Osteocyte (in vitro differentiated cells): ENCODE data around the gene AP2A2. TPM values are rescaled to one million over a fixed set of nuclear protein-coding genes. Genes with fewer than 3 reads are reported as not detected.

Experiments used
- DNase-seq: peaks from one replicate; pipeline ENCODE4 v3.0.0; 2021; ENCODE audit warnings: mixed read lengths; ENCODE audit not compliant: unreplicated experiment; ENCODE audit errors: extremely low spot score
- H3K27ac Mint-ChIP-seq: one replicate; pipeline ENCODE4 v1.8.0; 2021; ENCODE audit warnings: mild to moderate bottlenecking, mixed read lengths; ENCODE audit not compliant: unreplicated experiment
- H3K27me3 Mint-ChIP-seq: one replicate; pipeline ENCODE4 v1.8.0; 2021; ENCODE audit warnings: mixed read lengths; ENCODE audit not compliant: unreplicated experiment
- H3K36me3 Mint-ChIP-seq: one replicate; pipeline ENCODE4 v1.8.0; 2021; ENCODE audit warnings: mixed read lengths; ENCODE audit not compliant: unreplicated experiment
- H3K4me1 Mint-ChIP-seq: one replicate; pipeline ENCODE4 v1.8.0; 2021; ENCODE audit warnings: mixed read lengths; ENCODE audit not compliant: unreplicated experiment
- H3K4me3 Mint-ChIP-seq: one replicate; pipeline ENCODE4 v1.8.0; 2021; ENCODE audit warnings: mild to moderate bottlenecking, moderate library complexity, mixed read lengths; ENCODE audit not compliant: unreplicated experiment
- H3K9me3 Mint-ChIP-seq: one replicate; pipeline ENCODE4 v1.8.0; 2021; ENCODE audit warnings: mixed read lengths; ENCODE audit not compliant: unreplicated experiment
- total RNA-seq: library from RNA; stranded (reverse); gene quantifications from 2 replicates; pipeline ENCODE4 v1.2.1, GENCODE V29; 2021
- TF ChIP-seq, protein P1 (sequence below): fragments of 200-600 bp; sonication (generic); IDR thresholded peaks from 2 replicates; pipeline ENCODE4 v1.5.0; 2021; ENCODE audit warnings: antibody characterized with exemption, mild to moderate bottlenecking, moderate library complexity

AP2A2 gene
- total RNA-seq, 1 donor from 2014 or later, result 102 TPM

DNA sequence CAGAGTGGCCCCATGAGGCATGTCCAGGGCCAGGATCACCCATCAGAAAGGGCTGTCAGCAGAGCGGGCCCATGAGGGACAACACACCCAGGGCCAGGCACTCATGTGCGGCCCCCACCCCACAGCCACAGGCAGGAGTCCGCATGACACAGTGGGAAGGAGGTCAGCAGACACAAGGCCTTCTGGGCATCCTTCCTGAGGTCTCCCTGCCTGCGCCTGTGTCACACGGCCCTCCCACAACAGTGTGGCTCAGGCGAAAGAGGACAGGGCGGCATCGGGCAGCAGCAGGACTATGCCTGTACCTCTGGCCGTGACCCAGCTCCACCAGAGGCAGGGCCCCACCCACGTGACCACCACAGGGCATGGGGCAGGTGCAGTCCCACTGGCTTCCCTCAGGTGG lies 42.1 kb upstream of the AP2A2 start:
- no peaks in the 10 kb centered on the region for H3K27me3 Mint-ChIP-seq
- no peak overlapping the region for H3K27ac Mint-ChIP-seq
- H3K4me1 Mint-ChIP-seq, result peaks cover 6% of the 10 kb centered on the region
- no peaks in the 10 kb centered on the region for H3K9me3 Mint-ChIP-seq
- peaks cover 24% of the 10 kb centered on the region for H3K36me3 Mint-ChIP-seq
- no peak for DNase-seq
- H3K4me3 Mint-ChIP-seq, result no peak overlapping the region
- TF ChIP-seq, protein P1, sequence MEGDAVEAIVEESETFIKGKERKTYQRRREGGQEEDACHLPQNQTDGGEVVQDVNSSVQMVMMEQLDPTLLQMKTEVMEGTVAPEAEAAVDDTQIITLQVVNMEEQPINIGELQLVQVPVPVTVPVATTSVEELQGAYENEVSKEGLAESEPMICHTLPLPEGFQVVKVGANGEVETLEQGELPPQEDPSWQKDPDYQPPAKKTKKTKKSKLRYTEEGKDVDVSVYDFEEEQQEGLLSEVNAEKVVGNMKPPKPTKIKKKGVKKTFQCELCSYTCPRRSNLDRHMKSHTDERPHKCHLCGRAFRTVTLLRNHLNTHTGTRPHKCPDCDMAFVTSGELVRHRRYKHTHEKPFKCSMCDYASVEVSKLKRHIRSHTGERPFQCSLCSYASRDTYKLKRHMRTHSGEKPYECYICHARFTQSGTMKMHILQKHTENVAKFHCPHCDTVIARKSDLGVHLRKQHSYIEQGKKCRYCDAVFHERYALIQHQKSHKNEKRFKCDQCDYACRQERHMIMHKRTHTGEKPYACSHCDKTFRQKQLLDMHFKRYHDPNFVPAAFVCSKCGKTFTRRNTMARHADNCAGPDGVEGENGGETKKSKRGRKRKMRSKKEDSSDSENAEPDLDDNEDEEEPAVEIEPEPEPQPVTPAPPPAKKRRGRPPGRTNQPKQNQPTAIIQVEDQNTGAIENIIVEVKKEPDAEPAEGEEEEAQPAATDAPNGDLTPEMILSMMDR, result no peak

DNA sequence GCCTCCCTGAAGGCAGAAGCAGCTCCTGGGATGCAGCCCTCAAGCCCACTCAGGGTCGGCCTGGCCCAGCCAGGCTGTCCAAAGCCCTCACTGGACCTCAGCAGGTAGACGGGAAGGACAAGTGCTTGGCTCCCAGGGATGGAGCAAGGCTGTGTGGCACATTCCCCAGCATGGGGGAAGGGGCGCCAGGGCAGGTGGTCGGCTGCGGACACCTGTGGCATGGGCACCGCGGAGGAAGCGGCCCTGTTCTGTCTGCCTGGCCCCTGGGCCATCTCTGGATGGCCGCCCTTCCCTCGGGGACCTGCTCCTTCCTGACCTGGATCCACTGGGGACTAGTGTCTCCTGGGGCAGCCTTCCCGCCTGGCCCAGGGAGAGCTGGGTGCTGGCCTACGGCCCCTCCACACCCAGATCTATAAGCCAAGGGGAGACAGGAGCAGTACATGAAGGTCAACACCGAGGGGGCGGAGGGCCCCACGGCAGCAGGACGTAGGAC lies 41.0 kb upstream of the AP2A2 start:
- Mint-ChIP-seq H3K36me3 (peaks cover 24% of the 10 kb centered on the region), H3K4me1 (peaks cover 6% of the 10 kb centered on the region), H3K9me3 (no peaks in the 10 kb centered on the region), H3K27me3 (no peaks in the 10 kb centered on the region), H3K4me3 (no peak overlapping the region), H3K27ac (no peak overlapping the region)
- no peak for DNase-seq
- TF ChIP-seq, protein P1, result no peak

DNA sequence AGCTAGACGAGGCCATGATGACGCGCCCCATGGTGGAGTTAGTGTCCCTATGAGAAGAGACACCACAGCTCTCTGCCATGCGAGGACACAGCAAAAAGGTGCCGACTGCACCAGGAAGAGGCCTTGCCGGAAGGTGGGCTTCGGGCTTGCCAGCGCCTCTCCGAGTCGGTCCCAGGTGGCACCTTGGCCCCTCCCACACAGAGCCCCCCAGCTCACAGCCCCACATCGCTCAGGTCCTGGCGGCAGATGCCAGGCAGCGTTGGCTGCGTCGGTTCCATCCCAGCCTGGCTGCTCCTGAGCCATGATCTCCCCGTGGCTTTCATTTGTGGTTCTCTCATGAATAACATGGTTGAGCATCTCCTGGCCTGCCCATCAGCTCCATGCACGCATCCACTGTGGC lies 39.1 kb upstream of the AP2A2 start:
- peaks cover 16% of the 10 kb centered on the region for H3K36me3 Mint-ChIP-seq
- no peak overlapping the region for H3K4me3 Mint-ChIP-seq
- H3K27me3 Mint-ChIP-seq, result no peaks in the 10 kb centered on the region
- TF ChIP-seq, protein P1, result no peak
- DNase-seq, result no peak
- no peaks in the 10 kb centered on the region for H3K9me3 Mint-ChIP-seq
- no peak overlapping the region for H3K27ac Mint-ChIP-seq
- peaks cover 6% of the 10 kb centered on the region for H3K4me1 Mint-ChIP-seq

DNA sequence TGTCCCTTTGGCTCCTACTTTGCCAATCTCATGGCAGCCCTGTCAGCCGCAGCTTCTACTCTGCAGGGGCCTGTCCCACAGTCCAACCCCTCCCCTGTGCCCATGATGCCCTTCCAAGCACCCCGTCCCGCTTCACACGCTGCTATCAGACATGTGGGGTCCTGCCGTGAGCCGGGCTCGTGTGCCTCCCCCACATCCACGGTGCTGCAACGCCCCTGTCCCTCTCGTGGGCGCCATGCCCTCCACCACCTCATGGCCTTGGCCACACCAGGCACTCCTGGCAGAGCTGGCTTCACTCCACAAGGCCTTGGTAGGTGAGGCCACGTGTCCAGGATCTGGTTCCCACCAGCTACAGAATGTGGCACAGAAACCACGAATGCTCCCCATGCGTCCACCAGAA lies 38.1 kb upstream of the AP2A2 start:
- TF ChIP-seq, protein P1, result no peak
- H3K27ac Mint-ChIP-seq, result no peak overlapping the region
- H3K4me3 Mint-ChIP-seq, result no peak overlapping the region
- H3K27me3 Mint-ChIP-seq, result no peaks in the 10 kb centered on the region
- H3K9me3 Mint-ChIP-seq, result no peaks in the 10 kb centered on the region
- peaks cover 12% of the 10 kb centered on the region for H3K36me3 Mint-ChIP-seq
- no peak for DNase-seq
- H3K4me1 Mint-ChIP-seq, result peaks cover 1% of the 10 kb centered on the region

DNA sequence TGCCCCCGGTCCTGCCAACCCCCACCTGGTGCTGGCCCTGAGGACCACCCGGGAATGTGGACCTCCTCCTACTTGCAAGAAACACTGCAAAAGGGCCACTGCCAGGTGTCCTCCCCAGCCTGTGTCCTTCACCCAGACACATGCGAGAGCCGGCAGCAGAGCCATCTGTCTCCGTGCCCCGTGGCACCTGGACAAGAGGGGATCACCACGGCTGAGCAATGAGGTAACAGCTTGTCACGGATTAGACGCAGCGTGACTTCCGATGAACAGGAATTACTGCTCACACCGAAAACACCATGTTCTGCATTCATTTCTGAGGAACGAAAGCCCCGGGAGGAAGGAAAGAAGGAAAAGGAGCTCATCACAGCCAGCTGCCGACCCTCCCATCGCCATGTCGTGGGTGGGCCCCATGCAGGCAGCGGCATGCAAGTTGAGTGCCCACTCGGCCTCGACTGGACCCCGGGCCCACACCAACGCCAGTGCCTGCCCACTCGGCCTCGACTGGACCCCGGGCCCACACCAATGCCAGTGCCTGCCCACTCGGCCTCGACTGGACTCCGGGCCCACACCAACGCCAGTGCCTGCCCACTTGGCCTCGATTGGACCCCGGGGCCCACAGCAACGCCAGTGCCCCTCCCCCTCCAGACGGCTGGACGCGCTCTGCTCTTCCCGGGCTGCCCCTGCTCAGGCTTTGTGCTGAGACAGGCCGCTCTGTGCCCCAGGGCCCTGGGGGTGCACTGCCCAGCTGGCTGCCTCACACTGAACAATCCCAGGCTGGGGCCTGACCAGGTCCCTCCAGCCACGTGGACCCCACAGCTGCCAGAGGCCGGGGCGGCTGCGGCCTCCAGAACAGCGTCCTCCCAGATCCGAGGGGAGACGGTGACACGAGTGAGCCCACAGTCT lies 37.1 kb upstream of the AP2A2 start:
- H3K4me3 Mint-ChIP-seq, result no peak overlapping the region
- H3K27ac Mint-ChIP-seq, result no peak overlapping the region
- peaks cover 12% of the 10 kb centered on the region for H3K36me3 Mint-ChIP-seq
- TF ChIP-seq, protein P1, result no peak
- no peaks in the 10 kb centered on the region for H3K9me3 Mint-ChIP-seq
- H3K27me3 Mint-ChIP-seq, result no peaks in the 10 kb centered on the region
- no peak for DNase-seq
- H3K4me1 Mint-ChIP-seq, result peaks cover under 1% of the 10 kb centered on the region
